Esophagus (tissue), 2 donors: ENCODE results near the gene RGS1. TPM values are rescaled to one million over a fixed set of nuclear protein-coding genes. Genes with fewer than 3 reads are reported as not detected.

ENCODE experiments used
- H3K27ac ChIP-seq, 2 donors: one replicate each; pipeline ENCODE4 v1.5.1; 2013; ENCODE audit warnings: low read depth in 2 of 2, mild to moderate bottlenecking in 2 of 2, inconsistent platforms in 1 of 2, low read length in 1 of 2, moderate library complexity in 1 of 2
- H3K27me3 ChIP-seq, 2 donors: one replicate each; pipeline ENCODE4 v1.6.1; 2013; ENCODE audit warnings: low read length in 2 of 2, control low read depth in 1 of 2, mild to moderate bottlenecking in 1 of 2; ENCODE audit not compliant: insufficient read depth in 2 of 2, control insufficient read depth in 1 of 2
- H3K36me3 ChIP-seq, 2 donors: one replicate each; pipeline ENCODE4 v1.6.1; 2013; ENCODE audit warnings: low read length in 1 of 2; ENCODE audit not compliant: control insufficient read depth in 2 of 2, insufficient read depth in 2 of 2
- H3K4me1 ChIP-seq, 2 donors: one replicate each; pipeline ENCODE4 v1.6.1; 2013; ENCODE audit warnings: low read length in 1 of 2; ENCODE audit not compliant: control insufficient read depth in 2 of 2, insufficient read depth in 2 of 2
- H3K4me3 ChIP-seq, 2 donors: one replicate each; pipeline ENCODE4 v1.5.1; 2013; ENCODE audit warnings: low read length in 2 of 2, mild to moderate bottlenecking in 2 of 2, low read depth in 1 of 2, moderate library complexity in 1 of 2
- H3K9me3 ChIP-seq, 2 donors: one replicate each; pipeline ENCODE4 v1.6.1; 2013; ENCODE audit warnings: mild to moderate bottlenecking in 2 of 2, low read depth in 1 of 2, low read length in 1 of 2, moderate library complexity in 1 of 2; ENCODE audit not compliant: control insufficient read depth in 2 of 2, insufficient read depth in 1 of 2
- WGBS, 2 donors: extraction: QIAGEN DNeasy Blood & Tissue Kit; methylation state at CpG; one replicate each; pipeline ENCODE4 v1.1.7; 2013; 5-methylcytosine and 5-hydroxymethylcytosine counted together
- polyA plus RNA-seq, 2 donors: library from polyadenylated mRNA; stranded (reverse); fragments of 200-250 nt; gene quantifications; one replicate each; pipeline ENCODE4 v1.2.3, GENCODE V29; 2013
- donor health status: healthy with polysubstance abuse.
- donor health status: Bipolar disorder and iron deficiency.

RGS1 gene
- polyA plus RNA-seq, 2 donors: 4.7 to 7.7 TPM

GRCh38 chr1:192592517-192592916 lies 16.9 kb downstream of the RGS1 start:
- Histone ChIP-seq H3K27ac (peak overlapping the region in 1 of 2 donors; percentile 47), H3K36me3 (no peaks in the 10 kb centered on the region), H3K4me1 (no peaks in the 10 kb centered on the region), H3K27me3 (no peaks in the 10 kb centered on the region), H3K4me3 (no peak overlapping the region), H3K9me3 (no peaks in the 10 kb centered on the region)
- 63 to 67% methylated on average over 4 of the region's 4 CpGs for WGBS, 2 donors

- Histone ChIP-seq H3K4me3 (no peak overlapping the region), H3K9me3 (no peaks in the 10 kb centered on the region), H3K4me1 (no peaks in the 10 kb centered on the region), H3K27me3 (no peaks in the 10 kb centered on the region), H3K36me3 (no peaks in the 10 kb centered on the region), H3K27ac (no peak overlapping the region)
- WGBS, 2 donors: 87 to 89% methylated on average over 2 of the region's 2 CpGs
Measured at GRCh38 chr1:192592981-192593708, 17.6 kb downstream of the RGS1 start.

- H3K27ac ChIP-seq: no peak overlapping the region
- no peaks in the 10 kb centered on the region for H3K4me1 ChIP-seq
- no peaks in the 10 kb centered on the region for H3K9me3 ChIP-seq
- no peaks in the 10 kb centered on the region for H3K36me3 ChIP-seq
- H3K27me3 ChIP-seq: no peaks in the 10 kb centered on the region
- WGBS, 2 donors: 65 to 70% methylated on average over 3 of the region's 3 CpGs
- H3K4me3 ChIP-seq: no peak overlapping the region
Measured at GRCh38 chr1:192595299-192595698, 19.7 kb downstream of the RGS1 start.

GRCh38 chr1:192598589-192598988 lies 23.0 kb downstream of the RGS1 start:
- H3K36me3 ChIP-seq: no peaks in the 10 kb centered on the region
- H3K4me1 ChIP-seq: no peaks in the 10 kb centered on the region
- no peaks in the 10 kb centered on the region for H3K9me3 ChIP-seq
- no peak overlapping the region for H3K27ac ChIP-seq
- H3K27me3 ChIP-seq: no peaks in the 10 kb centered on the region
- no peak overlapping the region for H3K4me3 ChIP-seq
- WGBS, 2 donors: 83 to 91% methylated on average over 3 of the region's 3 CpGs

GRCh38 chr1:192600275-192600674 lies 24.7 kb downstream of the RGS1 start:
- Histone ChIP-seq H3K36me3 (no peaks in the 10 kb centered on the region), H3K4me1 (no peaks in the 10 kb centered on the region), H3K4me3 (no peak overlapping the region), H3K27me3 (no peaks in the 10 kb centered on the region), H3K9me3 (no peaks in the 10 kb centered on the region), H3K27ac (no peak overlapping the region)
- 47 to 83% methylated on average over 1 of the region's 1 CpG for WGBS, 2 donors

- Histone ChIP-seq H3K9me3 (no peaks in the 10 kb centered on the region), H3K27ac (no peak overlapping the region), H3K36me3 (no peaks in the 10 kb centered on the region), H3K27me3 (no peaks in the 10 kb centered on the region), H3K4me3 (no peak overlapping the region), H3K4me1 (no peaks in the 10 kb centered on the region)
- WGBS, 2 donors: 74 to 79% methylated on average over 1 of the region's 1 CpG
Measured at GRCh38 chr1:192601143-192601542, 25.6 kb downstream of the RGS1 start.

GRCh38 chr1:192601567-192601966 lies 26.0 kb downstream of the RGS1 start:
- Histone ChIP-seq H3K9me3 (no peaks in the 10 kb centered on the region), H3K4me3 (no peak overlapping the region), H3K36me3 (no peaks in the 10 kb centered on the region), H3K27me3 (no peaks in the 10 kb centered on the region), H3K4me1 (no peaks in the 10 kb centered on the region), H3K27ac (no peak overlapping the region)

- no peaks in the 10 kb centered on the region for H3K27me3 ChIP-seq
- H3K9me3 ChIP-seq: no peaks in the 10 kb centered on the region
- no peaks in the 10 kb centered on the region for H3K36me3 ChIP-seq
- H3K4me3 ChIP-seq: no peak overlapping the region
- no peaks in the 10 kb centered on the region for H3K4me1 ChIP-seq
- no peak overlapping the region for H3K27ac ChIP-seq
- 80 to 82% methylated on average over 1 of the region's 1 CpG for WGBS, 2 donors
Measured at GRCh38 chr1:192602757-192603156, 27.2 kb downstream of the RGS1 start.

- H3K27ac ChIP-seq: no peak overlapping the region
- H3K4me1 ChIP-seq: no peaks in the 10 kb centered on the region
- no peaks in the 10 kb centered on the region for H3K27me3 ChIP-seq
- WGBS, 2 donors: 73 to 78% methylated on average over 3 of the region's 3 CpGs
- H3K36me3 ChIP-seq: no peaks in the 10 kb centered on the region
- H3K9me3 ChIP-seq: no peaks in the 10 kb centered on the region
- H3K4me3 ChIP-seq: no peak overlapping the region
Measured at GRCh38 chr1:192603218-192603787, 27.7 kb downstream of the RGS1 start.

- Histone ChIP-seq H3K4me3 (no peak overlapping the region), H3K27me3 (no peaks in the 10 kb centered on the region), H3K9me3 (no peaks in the 10 kb centered on the region), H3K4me1 (no peaks in the 10 kb centered on the region), H3K36me3 (no peaks in the 10 kb centered on the region), H3K27ac (no peak overlapping the region)
- 75 to 77% methylated on average over 3 of the region's 3 CpGs for WGBS, 2 donors
Measured at GRCh38 chr1:192604979-192605620, 29.5 kb downstream of the RGS1 start.
